Right lobe of liver (tissue), 4 donors: ENCODE measurements around the gene ABCF1.

Source experiments
- CTCF ChIP-seq, 4 donors: fragments of 200-600 bp in 3 of 4; fragments of 450-650 bp in 1 of 4; IDR thresholded peaks; one replicate each; pipeline versions ENCODE4 v1.5.1 to v1.8.0; 2016 to 2022; ENCODE audit warnings: antibody characterized with exemption in 4 of 4, mild to moderate bottlenecking in 2 of 4
- POLR2A ChIP-seq: fragments of 450-650 bp; IDR thresholded peaks from one replicate; pipeline ENCODE4 v1.6.1; 2017; ENCODE audit warnings: antibody characterized with exemption, mild to moderate bottlenecking
- donor health status: DM: no; HTN: no; CAD: no.
- donor health status: DM: no; HTN: no; CAD: no.
- donor health status: DM: no; HTN: yes; CAD: no.

GRCh38 chr6:30635834-30636233 is 64.6 kb downstream of the ABCF1 start:
- TF ChIP-seq CTCF (IDR thresholded peaks at IDR 0.05) (no peak), POLR2A (no peak)
